KOPT-K1 (cell line): ENCODE results near the gene MPP1.
"Not testable (repeated sequence)": the region's sequence is repeated elsewhere in the genome, so short reads cannot be mapped to it uniquely, and the experiment has no call there.

Experiments
- H3K27ac ChIP-seq: fragments of 200-600 bp; sonication (generic); 2 replicates; pipeline ENCODE4 v1.5.1; 2016; ENCODE audit warnings: antibody characterized with exemption, mild to moderate bottlenecking, low read depth, low read length; ENCODE audit not compliant: poor library complexity, severe bottlenecking
- H3K36me3 ChIP-seq: fragments of 200-600 bp; sonication (generic); 2 replicates; pipeline ENCODE4 v1.5.1; 2017; ENCODE audit warnings: antibody characterized with exemption, mild to moderate bottlenecking, low read length, moderate library complexity; ENCODE audit not compliant: insufficient read depth
- H3K9me3 ChIP-seq: fragments of 200-600 bp; sonication (generic); 2 replicates; pipeline ENCODE4 v1.5.1; 2017; ENCODE audit warnings: antibody characterized with exemption, low read length, mild to moderate bottlenecking; ENCODE audit not compliant: insufficient read depth, poor library complexity, severe bottlenecking

Gene MPP1

GRCh38 chrX:154804957-154805695 lies at the start of gene MPP1:
MPP1 (minus strand) TSS chrX:154805485; CDS start chrX:154805373, 112 bp downstream.
- peaks cover 7% of the 10 kb centered on the region for H3K9me3 ChIP-seq
- H3K27ac ChIP-seq = peak within 1 kb of the TSS; percentile 74
- no peaks in the 10 kb centered on the region for H3K36me3 ChIP-seq

- Histone ChIP-seq H3K36me3 (no peaks in the 10 kb centered on the region), H3K27ac (no peak overlapping the region), H3K9me3 (no peaks in the 10 kb centered on the region)
Observed at GRCh38 chrX:154850957-154851611, 45.8 kb upstream of the MPP1 start.

- no peak overlapping the region for H3K27ac ChIP-seq
- no peaks in the 10 kb centered on the region for H3K36me3 ChIP-seq
Observed at GRCh38 chrX:154840856-154841255, 35.6 kb upstream of the MPP1 start.

GRCh38 chrX:154836163-154836562 lies 30.9 kb upstream of the MPP1 start:
- H3K9me3 ChIP-seq = no peaks in the 10 kb centered on the region
- H3K27ac ChIP-seq = no peak overlapping the region

More at GRCh38 chrX:154840856-154841255, 35.6 kb upstream of the MPP1 start:
- no peaks in the 10 kb centered on the region for H3K9me3 ChIP-seq

GRCh38 chrX:154834562-154834961 lies 29.3 kb upstream of the MPP1 start, which contains the start of gene SMIM9:
SMIM9 (minus strand) TSS chrX:154834662; CDS start chrX:154830856, 3,806 bp downstream.
- H3K9me3 ChIP-seq = no peaks in the 10 kb centered on the region

More at GRCh38 chrX:154836163-154836562, 30.9 kb upstream of the MPP1 start:
- H3K36me3 ChIP-seq = no peaks in the 10 kb centered on the region

GRCh38 chrX:154833746-154834274 lies 28.5 kb upstream of the MPP1 start:
- Histone ChIP-seq H3K36me3 (no peaks in the 10 kb centered on the region), H3K27ac (no peak overlapping the region), H3K9me3 (no peaks in the 10 kb centered on the region)

More at GRCh38 chrX:154834562-154834961, 29.3 kb upstream of the MPP1 start, which contains the start of gene SMIM9:
- Histone ChIP-seq H3K27ac (no peak within 1 kb of the TSS), H3K36me3 (no peaks in the 10 kb centered on the region)

GRCh38 chrX:154829926-154830442 lies 24.7 kb upstream of the MPP1 start:
- Histone ChIP-seq H3K36me3 (no peaks in the 10 kb centered on the region), H3K27ac (peak overlapping the region; percentile 28), H3K9me3 (no peaks in the 10 kb centered on the region)

- Histone ChIP-seq H3K36me3 (no peaks in the 10 kb centered on the region), H3K27ac (peak overlapping the region; percentile 27), H3K9me3 (no peaks in the 10 kb centered on the region)
Observed at GRCh38 chrX:154829134-154829533, 23.8 kb upstream of the MPP1 start.

GRCh38 chrX:154828016-154828408 lies 22.7 kb upstream of the MPP1 start:
- Histone ChIP-seq H3K27ac (peak overlapping the region; percentile 34), H3K9me3 (no peaks in the 10 kb centered on the region)

GRCh38 chrX:154827194-154828015 lies 22.1 kb upstream of the MPP1 start:
- H3K9me3 ChIP-seq = no peaks in the 10 kb centered on the region
- no peaks in the 10 kb centered on the region for H3K36me3 ChIP-seq
- H3K27ac ChIP-seq = peak overlapping the region; percentile 34

More at GRCh38 chrX:154828016-154828408, 22.7 kb upstream of the MPP1 start:
- no peaks in the 10 kb centered on the region for H3K36me3 ChIP-seq

- not testable (repeated sequence) for H3K36me3 ChIP-seq, H3K9me3 ChIP-seq, H3K27ac ChIP-seq
Observed at GRCh38 chrX:154825586-154825985, 20.3 kb upstream of the MPP1 start.

GRCh38 chrX:154824638-154825037 lies 19.4 kb upstream of the MPP1 start:
- Histone ChIP-seq H3K36me3 (no peaks in the 10 kb centered on the region), H3K27ac (no peak overlapping the region), H3K9me3 (no peaks in the 10 kb centered on the region)

- Histone ChIP-seq H3K9me3 (no peaks in the 10 kb centered on the region), H3K27ac (no peak overlapping the region), H3K36me3 (no peaks in the 10 kb centered on the region)
Observed at GRCh38 chrX:154822029-154822428, 16.7 kb upstream of the MPP1 start.

- H3K27ac ChIP-seq = no peak overlapping the region
Observed at GRCh38 chrX:154821523-154821922, 16.2 kb upstream of the MPP1 start.

More at GRCh38 chrX:154821523-154821922, 16.2 kb upstream of the MPP1 start:
- no peaks in the 10 kb centered on the region for H3K36me3 ChIP-seq
- H3K9me3 ChIP-seq = no peaks in the 10 kb centered on the region
